Measurements from ENCODE around the gene MIB2.

MIB2 gene

GRCh38 chr1:1598051-1598719 is 17.1 kb upstream of the MIB2 start:
- no peak for DNase-seq (ENCODE audit: low read depth)

GRCh38 chr1:1598720-1599029 is 16.6 kb upstream of the MIB2 start:
- DNase-seq (ENCODE audit: low read depth): no peak

GRCh38 chr1:1599030-1599934 is 16.0 kb upstream of the MIB2 start:
- no peak for DNase-seq (ENCODE audit: low read depth)

- no peak for DNase-seq (ENCODE audit: low read depth)
These were observed 15.1 kb upstream of the MIB2 start, which contains the start of gene FNDC10 for GRCh38 chr1:1599935-1600860. FNDC10 (minus strand) TSS chr1:1600135; CDS start chr1:1600015, 120 bp downstream.

- DNase-seq (ENCODE audit: low read depth): no peak
These were observed 14.3 kb upstream of the MIB2 start for GRCh38 chr1:1600861-1601563.

GRCh38 chr1:1601564-1602303 is 13.6 kb upstream of the MIB2 start:
- DNase-seq (ENCODE audit: low read depth): no peak

GRCh38 chr1:1602304-1602967 is 12.9 kb upstream of the MIB2 start:
- no peak for DNase-seq (ENCODE audit: low read depth)

GRCh38 chr1:1602968-1603506 is 12.3 kb upstream of the MIB2 start:
- DNase-seq (ENCODE audit: low read depth): no peak

- no peak for DNase-seq (ENCODE audit: low read depth)
These were observed 11.5 kb upstream of the MIB2 start for GRCh38 chr1:1603671-1604373.

- no peak for DNase-seq (ENCODE audit: low read depth)
These were observed 10.8 kb upstream of the MIB2 start for GRCh38 chr1:1604374-1605033.

GRCh38 chr1:1605034-1605591 is 10.2 kb upstream of the MIB2 start:
- DNase-seq (ENCODE audit: low read depth): no peak

GRCh38 chr1:1605724-1606123 is 9.6 kb upstream of the MIB2 start:
- DNase-seq (ENCODE audit: low read depth): no peak

- no peak for DNase-seq (ENCODE audit: low read depth)
These were observed 9.1 kb upstream of the MIB2 start for GRCh38 chr1:1606232-1606631.

- no peak for DNase-seq (ENCODE audit: low read depth)
These were observed 5.3 kb upstream of the MIB2 start for GRCh38 chr1:1609822-1610485.

GRCh38 chr1:1610796-1611195 is 4.5 kb upstream of the MIB2 start:
- no peak for DNase-seq (ENCODE audit: low read depth)

GRCh38 chr1:1612104-1612400 is 3.2 kb upstream of the MIB2 start:
- DNase-seq (ENCODE audit: low read depth): no peak

GRCh38 chr1:1613509-1614082 is 1.7 kb upstream of the MIB2 start:
- DNase-seq (ENCODE audit: low read depth): no peak

Data from stimulated activated CD8-positive, alpha-beta memory T cell treated with anti-CD3 and anti-CD28 coated beads, Interleukin-4, amount 100 ng/mL, for 24 hours (primary cell).